ENCODE measurements around the gene MRPL58.

DNA sequence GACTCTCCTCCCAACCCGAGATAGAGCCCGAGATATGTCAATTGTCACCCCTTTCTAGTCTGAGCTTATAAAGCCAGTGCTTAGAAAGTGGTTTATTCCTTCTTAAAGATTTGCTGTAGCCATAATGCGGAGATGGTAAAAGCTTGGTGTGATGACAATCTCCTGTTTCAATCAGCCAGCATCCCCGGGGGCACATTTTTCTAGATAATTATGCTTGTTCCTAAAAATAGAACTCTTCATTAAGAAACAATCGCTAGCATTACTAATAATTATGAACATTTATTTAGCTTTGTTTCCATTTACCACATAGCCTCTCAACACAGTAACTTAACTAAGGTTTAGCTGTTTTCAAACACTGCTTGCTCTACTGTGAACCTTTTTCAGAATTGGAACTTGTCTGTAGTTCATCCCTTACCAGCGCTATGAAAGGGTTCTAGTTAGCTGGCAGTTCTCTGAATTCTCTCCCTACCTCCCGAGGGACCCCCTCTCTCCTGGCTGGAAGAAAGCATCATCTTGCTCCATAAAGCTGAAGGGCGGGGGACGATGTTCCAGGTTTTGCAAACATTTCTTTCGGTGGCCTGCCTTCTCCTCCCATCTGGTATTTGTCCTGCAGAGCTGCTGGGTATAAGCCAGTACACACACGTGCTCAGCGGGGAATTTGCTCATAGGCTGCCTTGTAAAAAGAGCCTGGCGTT is 922 bp upstream of the MRPL58 start:
- TF ChIP-seq, protein P1, sequence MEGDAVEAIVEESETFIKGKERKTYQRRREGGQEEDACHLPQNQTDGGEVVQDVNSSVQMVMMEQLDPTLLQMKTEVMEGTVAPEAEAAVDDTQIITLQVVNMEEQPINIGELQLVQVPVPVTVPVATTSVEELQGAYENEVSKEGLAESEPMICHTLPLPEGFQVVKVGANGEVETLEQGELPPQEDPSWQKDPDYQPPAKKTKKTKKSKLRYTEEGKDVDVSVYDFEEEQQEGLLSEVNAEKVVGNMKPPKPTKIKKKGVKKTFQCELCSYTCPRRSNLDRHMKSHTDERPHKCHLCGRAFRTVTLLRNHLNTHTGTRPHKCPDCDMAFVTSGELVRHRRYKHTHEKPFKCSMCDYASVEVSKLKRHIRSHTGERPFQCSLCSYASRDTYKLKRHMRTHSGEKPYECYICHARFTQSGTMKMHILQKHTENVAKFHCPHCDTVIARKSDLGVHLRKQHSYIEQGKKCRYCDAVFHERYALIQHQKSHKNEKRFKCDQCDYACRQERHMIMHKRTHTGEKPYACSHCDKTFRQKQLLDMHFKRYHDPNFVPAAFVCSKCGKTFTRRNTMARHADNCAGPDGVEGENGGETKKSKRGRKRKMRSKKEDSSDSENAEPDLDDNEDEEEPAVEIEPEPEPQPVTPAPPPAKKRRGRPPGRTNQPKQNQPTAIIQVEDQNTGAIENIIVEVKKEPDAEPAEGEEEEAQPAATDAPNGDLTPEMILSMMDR (conservative IDR thresholded peaks at IDR 0.05) = no peak
- TF ChIP-seq ZFX (IDR thresholded peaks at IDR 0.05) = no peak
